K562 (cell line): ENCODE measurements around the gene PTPRU. TPM values are rescaled to one million over a fixed set of nuclear protein-coding genes. Genes with fewer than 3 reads are reported as not detected.

Source experiments
- ARHGAP35 ChIP-seq: fragments of 450-650 bp; IDR thresholded peaks from 2 replicates; pipeline ENCODE4 v1.6.1; 2018; ENCODE audit not compliant: partially characterized antibody
- CHD2 ChIP-seq: IDR thresholded peaks from 2 replicates; pipeline ENCODE4 v1.6.1; 2011; ENCODE audit warnings: low read depth, low read length
- FUS ChIP-seq: fragments of 200-400 bp; formaldehyde crosslinking; optimal IDR thresholded peaks from 2 replicates; pipeline ENCODE3; 2017; ENCODE audit warnings: low read depth, low read length
- GTF2F1 ChIP-seq: IDR thresholded peaks from 2 replicates; pipeline ENCODE4 v1.6.1; 2011; ENCODE audit warnings: low read depth, low read length, improper control_type of control experiment
- HLTF ChIP-seq: fragments of 450-650 bp; IDR thresholded peaks from 2 replicates; pipeline ENCODE4 v1.6.1; 2016
- KLF10 ChIP-seq: fragments of 250-450 bp; sonication (Bioruptor Pico); IDR thresholded peaks from 2 replicates; pipeline ENCODE4 v1.6.1; 2021; ENCODE audit warnings: matching md5 sums
- NR1H2 ChIP-seq: sonication (generic); formaldehyde crosslinking; IDR thresholded peaks from 2 replicates; pipeline ENCODE4 v1.4.0; 2020; ENCODE audit warnings: mild to moderate bottlenecking, missing genetic modification reagents
- SAP30 ChIP-seq: fragments of 200-600 bp; sonication (generic); IDR thresholded peaks from 2 replicates; pipeline ENCODE4 v1.6.1; 2012; ENCODE audit warnings: borderline replicate concordance, low read depth, mild to moderate bottlenecking, moderate library complexity, low read length, control low read depth, inconsistent platforms; ENCODE audit not compliant: insufficient read depth, poor library complexity, severe bottlenecking
- ZNF224 ChIP-seq: sonication (generic); formaldehyde crosslinking; IDR thresholded peaks from 2 replicates; pipeline ENCODE4 v1.8.0; 2022; ENCODE audit warnings: mild to moderate bottlenecking, missing genetic modification reagents
- polyA plus RNA-seq, 8 experiments: library from polyadenylated mRNA; depleted of rRNA in 4 of 8; stranded (reverse) in 5 of 8; unstranded in 3 of 8; fragments of >200 nt; fragmentation: Nextera tagmentation in 2 of 8; fragmentation: Illumina TruSeq in 1 of 8; extraction: Ambion mirVana in 2 of 8; extraction: Trizol in 1 of 8; gene quantifications; 2 replicates each; pipeline versions ENCODE4 v1.2.1 to v1.2.3, GENCODE V29; 2011 to 2014; ENCODE audit warnings: inconsistent platforms in 1 of 8, missing spikeins in 1 of 8
- total RNA-seq, 7 experiments: library from RNA; depleted of rRNA in 6 of 7; stranded (reverse); fragments of >200 nt in 6 of 7; fragmentation: Illumina TruSeq in 2 of 7; extraction: Trizol in 2 of 7; gene quantifications; 2 replicates each; pipeline versions ENCODE4 v1.2.1 to v1.2.3, GENCODE V29; 2011 to 2021; ENCODE audit warnings: low replicate concordance in 1 of 7
- TF ChIP-seq, protein P1 (sequence below), 2 experiments: fragments of 450-650 bp; formaldehyde crosslinking in 1 of 2; IDR thresholded peaks; 2 replicates each; pipeline versions ENCODE4 v1.4.0 to v1.6.1; 2014 to 2020; ENCODE audit warnings: mild to moderate bottlenecking in 2 of 2, borderline replicate concordance in 1 of 2, low read depth in 1 of 2
- TF ChIP-seq, protein P2 (sequence below): fragments of 200-400 bp; formaldehyde crosslinking; IDR thresholded peaks from 2 replicates; pipeline ENCODE4 v1.6.1; 2017; ENCODE audit warnings: mild to moderate bottlenecking, low read depth, low read length, moderate library complexity
- TF ChIP-seq, protein P3 (sequence below): sonication (generic); formaldehyde crosslinking; IDR thresholded peaks from 2 replicates; pipeline ENCODE4 v1.8.0; 2022; ENCODE audit warnings: missing genetic modification reagents, mild to moderate bottlenecking, borderline replicate concordance

The PTPRU gene
- total and polyA plus RNA-seq, 9 of the 15 experiments (the other 6 are each of a cell fraction or from before 2014, with no cell fraction given), result 0.01 to 2.9 (median 1.0) TPM

DNA sequence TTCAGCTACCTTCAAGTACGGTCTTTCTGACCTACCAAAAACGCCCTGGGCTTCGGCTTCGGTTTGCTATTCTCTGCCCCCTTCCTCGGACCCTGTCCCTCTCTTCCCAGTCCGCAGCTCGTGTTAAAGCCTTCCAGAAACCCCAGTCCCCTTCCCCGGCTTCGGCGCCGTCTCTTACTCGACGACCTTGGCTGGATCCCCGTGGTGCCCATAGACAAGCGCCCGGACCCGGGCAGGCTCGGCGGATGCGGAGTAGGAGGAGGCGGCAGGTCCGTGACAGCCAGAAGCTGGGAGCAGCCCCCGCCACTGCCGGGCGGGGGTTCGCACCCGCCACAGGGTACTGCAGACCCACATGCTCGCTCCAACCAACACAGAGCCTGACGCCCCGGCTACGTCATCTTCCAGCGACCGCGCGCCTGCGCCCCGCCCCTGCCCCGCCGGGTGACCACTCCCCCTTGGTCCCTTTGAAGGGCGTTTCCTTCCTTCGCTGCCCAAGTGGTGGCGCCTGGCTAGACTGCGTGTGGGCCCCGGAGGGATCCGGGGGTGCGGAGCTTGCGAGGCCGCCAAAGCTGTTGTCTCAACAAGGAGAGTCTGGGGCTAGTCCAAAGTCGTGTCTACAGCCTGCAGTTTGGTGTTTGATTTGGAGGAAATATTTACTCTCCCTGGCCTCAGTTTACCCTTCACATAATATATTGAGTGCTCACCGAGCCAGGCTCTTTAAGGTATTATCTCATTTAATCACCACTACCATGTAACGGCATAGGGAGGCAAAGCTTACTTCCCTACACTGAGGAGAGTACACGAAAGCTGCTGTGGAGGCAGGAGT lies 5.6 kb upstream of the PTPRU start, which contains the start of gene MECR (continued):
- TF ChIP-seq, protein P1, sequence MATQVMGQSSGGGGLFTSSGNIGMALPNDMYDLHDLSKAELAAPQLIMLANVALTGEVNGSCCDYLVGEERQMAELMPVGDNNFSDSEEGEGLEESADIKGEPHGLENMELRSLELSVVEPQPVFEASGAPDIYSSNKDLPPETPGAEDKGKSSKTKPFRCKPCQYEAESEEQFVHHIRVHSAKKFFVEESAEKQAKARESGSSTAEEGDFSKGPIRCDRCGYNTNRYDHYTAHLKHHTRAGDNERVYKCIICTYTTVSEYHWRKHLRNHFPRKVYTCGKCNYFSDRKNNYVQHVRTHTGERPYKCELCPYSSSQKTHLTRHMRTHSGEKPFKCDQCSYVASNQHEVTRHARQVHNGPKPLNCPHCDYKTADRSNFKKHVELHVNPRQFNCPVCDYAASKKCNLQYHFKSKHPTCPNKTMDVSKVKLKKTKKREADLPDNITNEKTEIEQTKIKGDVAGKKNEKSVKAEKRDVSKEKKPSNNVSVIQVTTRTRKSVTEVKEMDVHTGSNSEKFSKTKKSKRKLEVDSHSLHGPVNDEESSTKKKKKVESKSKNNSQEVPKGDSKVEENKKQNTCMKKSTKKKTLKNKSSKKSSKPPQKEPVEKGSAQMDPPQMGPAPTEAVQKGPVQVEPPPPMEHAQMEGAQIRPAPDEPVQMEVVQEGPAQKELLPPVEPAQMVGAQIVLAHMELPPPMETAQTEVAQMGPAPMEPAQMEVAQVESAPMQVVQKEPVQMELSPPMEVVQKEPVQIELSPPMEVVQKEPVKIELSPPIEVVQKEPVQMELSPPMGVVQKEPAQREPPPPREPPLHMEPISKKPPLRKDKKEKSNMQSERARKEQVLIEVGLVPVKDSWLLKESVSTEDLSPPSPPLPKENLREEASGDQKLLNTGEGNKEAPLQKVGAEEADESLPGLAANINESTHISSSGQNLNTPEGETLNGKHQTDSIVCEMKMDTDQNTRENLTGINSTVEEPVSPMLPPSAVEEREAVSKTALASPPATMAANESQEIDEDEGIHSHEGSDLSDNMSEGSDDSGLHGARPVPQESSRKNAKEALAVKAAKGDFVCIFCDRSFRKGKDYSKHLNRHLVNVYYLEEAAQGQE (IDR thresholded peaks at IDR 0.05; ENCODE audit: borderline replicate concordance), result no peak
- TF ChIP-seq, protein P1 (CRISPR knock-in tag; IDR thresholded peaks at IDR 0.05; ENCODE audit: low read depth), result no peak
- TF ChIP-seq CHD2 (peak; percentile 34; the same call in 1 of the 2 replicates), FUS (no peak), HLTF (no peak), KLF10 (no peak), ARHGAP35 (no peak), ZNF224 (CRISPR knock-in tag) (0 out of 2 replicates have a peak, but pooled peaks have one; percentile 51), GTF2F1 (no peak), SAP30 (peak; percentile 97), NR1H2 (CRISPR knock-in tag) (0 out of 2 replicates have a peak, but pooled peaks have one; percentile 66)
- TF ChIP-seq, protein P2, sequence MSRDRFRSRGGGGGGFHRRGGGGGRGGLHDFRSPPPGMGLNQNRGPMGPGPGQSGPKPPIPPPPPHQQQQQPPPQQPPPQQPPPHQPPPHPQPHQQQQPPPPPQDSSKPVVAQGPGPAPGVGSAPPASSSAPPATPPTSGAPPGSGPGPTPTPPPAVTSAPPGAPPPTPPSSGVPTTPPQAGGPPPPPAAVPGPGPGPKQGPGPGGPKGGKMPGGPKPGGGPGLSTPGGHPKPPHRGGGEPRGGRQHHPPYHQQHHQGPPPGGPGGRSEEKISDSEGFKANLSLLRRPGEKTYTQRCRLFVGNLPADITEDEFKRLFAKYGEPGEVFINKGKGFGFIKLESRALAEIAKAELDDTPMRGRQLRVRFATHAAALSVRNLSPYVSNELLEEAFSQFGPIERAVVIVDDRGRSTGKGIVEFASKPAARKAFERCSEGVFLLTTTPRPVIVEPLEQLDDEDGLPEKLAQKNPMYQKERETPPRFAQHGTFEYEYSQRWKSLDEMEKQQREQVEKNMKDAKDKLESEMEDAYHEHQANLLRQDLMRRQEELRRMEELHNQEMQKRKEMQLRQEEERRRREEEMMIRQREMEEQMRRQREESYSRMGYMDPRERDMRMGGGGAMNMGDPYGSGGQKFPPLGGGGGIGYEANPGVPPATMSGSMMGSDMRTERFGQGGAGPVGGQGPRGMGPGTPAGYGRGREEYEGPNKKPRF, result no peak
- TF ChIP-seq, protein P3, sequence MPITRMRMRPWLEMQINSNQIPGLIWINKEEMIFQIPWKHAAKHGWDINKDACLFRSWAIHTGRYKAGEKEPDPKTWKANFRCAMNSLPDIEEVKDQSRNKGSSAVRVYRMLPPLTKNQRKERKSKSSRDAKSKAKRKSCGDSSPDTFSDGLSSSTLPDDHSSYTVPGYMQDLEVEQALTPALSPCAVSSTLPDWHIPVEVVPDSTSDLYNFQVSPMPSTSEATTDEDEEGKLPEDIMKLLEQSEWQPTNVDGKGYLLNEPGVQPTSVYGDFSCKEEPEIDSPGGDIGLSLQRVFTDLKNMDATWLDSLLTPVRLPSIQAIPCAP, result peak; percentile 71; the same call in 1 of the 2 replicates
